ENCODE measurements around the gene TPST2. TPM values are rescaled to one million over a fixed set of nuclear protein-coding genes. Genes with fewer than 3 reads are reported as not detected.

TPST2 gene
- total RNA-seq, 1 experiment from 2014 or later, result 11.8 TPM

- Histone ChIP-seq H2AFZ (ENCODE audit: low read depth, low read length, poor library complexity, severe bottlenecking) (no peak overlapping the region), H4K20me1 (ENCODE audit: insufficient read depth) (no peaks in the 10 kb centered on the region), H3K9me3 (ENCODE audit: control insufficient read depth in 1 of 2, insufficient read depth in 1 of 2, low read depth in 1 of 2, low read length in 2 of 2) (no peaks in the 10 kb centered on the region), H3K4me2 (ENCODE audit: low read length) (no peak overlapping the region), H3K4me1 (ENCODE audit: control insufficient read depth in 1 of 2, insufficient read depth in 2 of 2, low read length in 2 of 2) (no peaks in the 10 kb centered on the region), H3K79me2 (ENCODE audit: insufficient read depth, low read length) (no peaks in the 10 kb centered on the region), H3K27ac (ENCODE audit: low read depth, low read length) (no peak overlapping the region), H3K9ac (ENCODE audit: low read length) (no peak overlapping the region), H3K4me3 (replicated peaks in 1 of 2; ENCODE audit: low read depth in 1 of 2, low read length in 2 of 2) (no peak overlapping the region), H3K36me3 (ENCODE audit: control insufficient read depth in 1 of 2, insufficient read depth in 2 of 2, low read length in 2 of 2) (no peaks in the 10 kb centered on the region), H3K9me2 (ENCODE audit: insufficient read depth) (no peaks in the 10 kb centered on the region), H3K27me3 (ENCODE audit: insufficient read depth, low read length) (peaks cover 19% of the 10 kb centered on the region)
- ChIA-PET CTCF (no interaction called here), RAD21 (ENCODE audit: low non-redundant PET in 1 of 2, low total read pairs in 2 of 2, uncharacterized antibody in 2 of 2, unreplicated experiment in 2 of 2) (no interaction called here), POLR2A (no interaction called here)
- intact Hi-C loops (cut with micrococcal nuclease), result no loop called here
- DNase-seq (ENCODE audit: low read depth, low spot score) (no peak), ATAC-seq (no peak)
- TF ChIP-seq ZFX (IDR thresholded peaks at IDR 0.05), result no peak
- no peak for TF ChIP-seq JUND (IDR thresholded peaks at IDR 0.05)
- no peak for TF ChIP-seq CBX3 (IDR thresholded peaks at IDR 0.05; ENCODE audit: low read depth)
- BruUV-seq (replicated peaks), result no TSS peak
Observed at GRCh38 chr22:26597026-26597425, 7.1 kb upstream of the TPST2 start.

- no peak for ATAC-seq
- H3K9me2 ChIP-seq (ENCODE audit: insufficient read depth), result no peaks in the 10 kb centered on the region
- H3K79me2 ChIP-seq (ENCODE audit: insufficient read depth, low read length), result peaks cover 7% of the 10 kb centered on the region; the same call in 1 of the 2 replicates
- H3K27ac ChIP-seq (ENCODE audit: low read depth, low read length), result no peak overlapping the region
- ChIA-PET RAD21 (ENCODE audit: low non-redundant PET in 1 of 2, low total read pairs in 2 of 2, uncharacterized antibody in 2 of 2, unreplicated experiment in 2 of 2) (no interaction called here), CTCF (no interaction called here), POLR2A (no interaction called here)
- peaks cover 15% of the 10 kb centered on the region; the same call in 1 of the 2 replicates for H3K27me3 ChIP-seq (ENCODE audit: insufficient read depth, low read length)
- intact Hi-C loops (cut with micrococcal nuclease), result no loop called here
- H4K20me1 ChIP-seq (ENCODE audit: insufficient read depth), result no peaks in the 10 kb centered on the region
- no peak overlapping the region for H3K4me3 ChIP-seq (replicated peaks in 1 of 2; ENCODE audit: low read depth in 1 of 2, low read length in 2 of 2)
- no peaks in the 10 kb centered on the region for H3K9me3 ChIP-seq (ENCODE audit: control insufficient read depth in 1 of 2, insufficient read depth in 1 of 2, low read depth in 1 of 2, low read length in 2 of 2)
- H3K4me1 ChIP-seq (ENCODE audit: control insufficient read depth in 1 of 2, insufficient read depth in 2 of 2, low read length in 2 of 2), result peaks cover 8 to 12% of the 10 kb centered on the region in 2 experiments; a peak in 2 of 4 replicates
- no peak overlapping the region for H3K4me2 ChIP-seq (ENCODE audit: low read length)
- no peak overlapping the region for H3K9ac ChIP-seq (ENCODE audit: low read length)
- no peaks in the 10 kb centered on the region for H3K36me3 ChIP-seq (ENCODE audit: control insufficient read depth in 1 of 2, insufficient read depth in 2 of 2, low read length in 2 of 2)
- H2AFZ ChIP-seq (ENCODE audit: low read depth, low read length, poor library complexity, severe bottlenecking), result no peak overlapping the region
- no peak for DNase-seq (ENCODE audit: low read depth, low spot score)
- TF ChIP-seq CBX3 (IDR thresholded peaks at IDR 0.05; ENCODE audit: low read depth), result no peak
- no peak for TF ChIP-seq SRF (IDR thresholded peaks at IDR 0.05; ENCODE audit: low read depth)
- TF ChIP-seq POLR2AphosphoS5 (IDR thresholded peaks at IDR 0.05; ENCODE audit: low read depth, low read length), result no peak
- TF ChIP-seq ELF1 (IDR thresholded peaks at IDR 0.05; ENCODE audit: borderline replicate concordance, low read depth), result no peak
- TF ChIP-seq MAX (IDR thresholded peaks at IDR 0.05), result no peak
- TF ChIP-seq ZFX (IDR thresholded peaks at IDR 0.05), result no peak
- no peak for TF ChIP-seq POLR2A (IDR thresholded peaks at IDR 0.05; ENCODE audit: borderline replicate concordance, extremely low read depth, insufficient read depth, insufficient read length)
- no peak for TF ChIP-seq FOSL1 (IDR thresholded peaks at IDR 0.05; ENCODE audit: low read depth)
- TF ChIP-seq SIN3A (IDR thresholded peaks at IDR 0.05; ENCODE audit: low read depth), result no peak
- no TSS peak for BruUV-seq (replicated peaks)
Observed at GRCh38 chr22:26593763-26594162, 3.8 kb upstream of the TPST2 start.

All from HCT116 (cell line).